Breast epithelium (tissue), 4 donors: ENCODE data around the gene GUK1. TPM values are rescaled to one million over a fixed set of nuclear protein-coding genes. Genes with fewer than 3 reads are reported as not detected.
"Not testable (repeated sequence)": the region's sequence is repeated elsewhere in the genome, so short reads cannot be mapped to it uniquely, and the experiment has no call there.

Experiments
- DNase-seq, 2 donors: peaks; one replicate each; pipeline ENCODE4 v3.0.0-alpha.2; 2019; ENCODE audit warnings: low spot score in 2 of 2
- H3K27ac ChIP-seq, 2 donors: fragments of 200-600 bp; sonication (generic) in 1 of 2; one replicate each; pipeline ENCODE4 v1.5.1; 2016 to 2019; ENCODE audit warnings: mild to moderate bottlenecking in 1 of 2
- H3K27me3 ChIP-seq, 2 donors: fragments of 200-600 bp; sonication (generic) in 1 of 2; one replicate each; pipeline versions ENCODE4 v1.5.1 to v1.6.0; 2017 to 2019; ENCODE audit warnings: control low read depth in 1 of 2, mild to moderate bottlenecking in 1 of 2
- H3K36me3 ChIP-seq: fragments of 200-600 bp; one replicate; pipeline ENCODE4 v1.5.1; 2019
- H3K4me1 ChIP-seq, 2 donors: fragments of 200-600 bp; sonication (generic); one replicate each; pipeline ENCODE4 v1.5.1; 2016 to 2019; ENCODE audit warnings: control low read depth in 1 of 2
- H3K4me3 ChIP-seq, 3 donors: fragments of 200-600 bp; sonication (generic); 1 replicate in 2 of 3; 2 replicates in 1 of 3; pipeline ENCODE4 v1.5.1; 2016 to 2019; ENCODE audit warnings: mild to moderate bottlenecking in 3 of 3, moderate library complexity in 2 of 3
- H3K9me3 ChIP-seq, 2 donors: fragments of 200-600 bp; sonication (generic) in 1 of 2; one replicate each; pipeline ENCODE4 v1.5.1; 2016 to 2019; ENCODE audit warnings: control low read depth in 1 of 2
- POLR2A ChIP-seq: fragments of 450-650 bp; IDR thresholded peaks from one replicate; pipeline ENCODE4 v1.6.1; 2016; ENCODE audit warnings: antibody characterized with exemption, mild to moderate bottlenecking, moderate library complexity
- POLR2AphosphoS5 ChIP-seq, 3 donors: sonication (generic); formaldehyde crosslinking; IDR thresholded peaks; one replicate each; pipeline ENCODE4 v1.6.1; 2017; ENCODE audit warnings: antibody characterized with exemption in 3 of 3
- intact Hi-C: fragments of 100-400 bp; cut with DNase I; formaldehyde crosslinking; loops from one replicate; pipeline ENCODE4 v1.15.1; 2023; ENCODE audit warnings: low total_unique reads
- total RNA-seq, 3 donors: library from RNA; depleted of rRNA; stranded (reverse); fragments of >200 nt; gene quantifications; one replicate each; pipeline ENCODE4 v1.1.0, GENCODE V29; 2016
- TF ChIP-seq, protein P1 (sequence below), 3 donors: fragments of 450-650 bp; IDR thresholded peaks; one replicate each; pipeline ENCODE4 v1.5.1; 2016 to 2017; ENCODE audit warnings: antibody characterized with exemption in 3 of 3, mild to moderate bottlenecking in 3 of 3, moderate library complexity in 3 of 3

The GUK1 gene
- total RNA-seq, 3 donors from 2014 or later: 218 to 413 (median 333) TPM

DNA sequence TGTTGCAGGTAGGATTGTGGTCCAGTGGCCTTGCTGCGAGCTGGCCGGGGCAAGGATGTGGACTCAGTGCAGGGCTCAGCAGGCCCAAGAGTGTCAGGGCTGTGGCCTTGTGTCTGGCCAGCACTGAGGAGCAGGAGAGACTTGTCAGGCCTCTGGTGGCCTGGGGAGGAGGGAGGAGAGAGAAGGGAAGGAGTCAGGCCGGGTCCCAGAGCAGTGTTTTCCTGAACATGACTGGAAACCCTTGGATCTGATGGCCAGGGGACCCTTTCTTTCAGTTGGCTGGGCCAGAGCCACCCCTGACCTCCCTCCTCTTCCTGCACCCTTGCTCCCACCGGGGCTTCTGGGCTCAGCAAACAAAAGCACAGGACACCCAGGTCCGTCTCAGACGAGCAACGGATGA, 30.6 kb downstream of the GUK1 start:
- intact Hi-C loops: no loop called here
- Histone ChIP-seq H3K9me3 (no peaks in the 10 kb centered on the region), H3K27ac (no peak overlapping the region), H3K4me3 (no peak overlapping the region), H3K4me1 (no peaks in the 10 kb centered on the region), H3K36me3 (no peaks in the 10 kb centered on the region), H3K27me3 (no peaks in the 10 kb centered on the region)
- TF ChIP-seq POLR2A (no peak), POLR2AphosphoS5 (IDR thresholded peaks at IDR 0.05) (no peak)
- TF ChIP-seq, protein P1, sequence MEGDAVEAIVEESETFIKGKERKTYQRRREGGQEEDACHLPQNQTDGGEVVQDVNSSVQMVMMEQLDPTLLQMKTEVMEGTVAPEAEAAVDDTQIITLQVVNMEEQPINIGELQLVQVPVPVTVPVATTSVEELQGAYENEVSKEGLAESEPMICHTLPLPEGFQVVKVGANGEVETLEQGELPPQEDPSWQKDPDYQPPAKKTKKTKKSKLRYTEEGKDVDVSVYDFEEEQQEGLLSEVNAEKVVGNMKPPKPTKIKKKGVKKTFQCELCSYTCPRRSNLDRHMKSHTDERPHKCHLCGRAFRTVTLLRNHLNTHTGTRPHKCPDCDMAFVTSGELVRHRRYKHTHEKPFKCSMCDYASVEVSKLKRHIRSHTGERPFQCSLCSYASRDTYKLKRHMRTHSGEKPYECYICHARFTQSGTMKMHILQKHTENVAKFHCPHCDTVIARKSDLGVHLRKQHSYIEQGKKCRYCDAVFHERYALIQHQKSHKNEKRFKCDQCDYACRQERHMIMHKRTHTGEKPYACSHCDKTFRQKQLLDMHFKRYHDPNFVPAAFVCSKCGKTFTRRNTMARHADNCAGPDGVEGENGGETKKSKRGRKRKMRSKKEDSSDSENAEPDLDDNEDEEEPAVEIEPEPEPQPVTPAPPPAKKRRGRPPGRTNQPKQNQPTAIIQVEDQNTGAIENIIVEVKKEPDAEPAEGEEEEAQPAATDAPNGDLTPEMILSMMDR (IDR thresholded peaks at IDR 0.05): no peak
- DNase-seq: no peak

- H3K36me3 ChIP-seq: no peaks in the 10 kb centered on the region
- H3K27me3 ChIP-seq: no peaks in the 10 kb centered on the region
- no peaks in the 10 kb centered on the region for H3K9me3 ChIP-seq
- peak overlapping the region in 1 of 2 donors; percentile 19 for H3K27ac ChIP-seq
- DNase-seq: no peak
- intact Hi-C loops: no loop called here
- H3K4me1 ChIP-seq: no peaks in the 10 kb centered on the region
- H3K4me3 ChIP-seq: no peak overlapping the region
- TF ChIP-seq, protein P1 (IDR thresholded peaks at IDR 0.05): no peak
- TF ChIP-seq POLR2AphosphoS5 (IDR thresholded peaks at IDR 0.05) (no peak), POLR2A (no peak)
Measured at GRCh38 chr1:228171221-228171891, 31.3 kb downstream of the GUK1 start.

- TF ChIP-seq POLR2AphosphoS5 (IDR thresholded peaks at IDR 0.05): no peak
- no peak for TF ChIP-seq POLR2A
- TF ChIP-seq, protein P1 (IDR thresholded peaks at IDR 0.05): no peak
- Histone ChIP-seq H3K36me3 (no peaks in the 10 kb centered on the region), H3K9me3 (no peaks in the 10 kb centered on the region), H3K4me3 (no peak overlapping the region), H3K27me3 (no peaks in the 10 kb centered on the region), H3K4me1 (no peaks in the 10 kb centered on the region), H3K27ac (no peak overlapping the region)
- no peak for DNase-seq
- intact Hi-C loops: no loop called here
Measured at GRCh38 chr1:228172591-228173527, 32.8 kb downstream of the GUK1 start.

GRCh38 chr1:228173528-228174481, 33.7 kb downstream of the GUK1 start:
- DNase-seq, H3K36me3 ChIP-seq, H3K9me3 ChIP-seq, H3K27me3 ChIP-seq, intact Hi-C loops, H3K4me1 ChIP-seq: not testable (repeated sequence)
- Histone ChIP-seq H3K4me3 (peak overlapping the region in 1 of 3 donors; percentile 25), H3K27ac (peak overlapping the region in 1 of 2 donors; percentile 52)
